ENCODE results near the gene B3GNT8. TPM values are rescaled to one million over a fixed set of nuclear protein-coding genes. Genes with fewer than 3 reads are reported as not detected.

The B3GNT8 gene
- total RNA-seq, 2 donors from 2014 or later: 3.6 to 9.1 TPM

DNA sequence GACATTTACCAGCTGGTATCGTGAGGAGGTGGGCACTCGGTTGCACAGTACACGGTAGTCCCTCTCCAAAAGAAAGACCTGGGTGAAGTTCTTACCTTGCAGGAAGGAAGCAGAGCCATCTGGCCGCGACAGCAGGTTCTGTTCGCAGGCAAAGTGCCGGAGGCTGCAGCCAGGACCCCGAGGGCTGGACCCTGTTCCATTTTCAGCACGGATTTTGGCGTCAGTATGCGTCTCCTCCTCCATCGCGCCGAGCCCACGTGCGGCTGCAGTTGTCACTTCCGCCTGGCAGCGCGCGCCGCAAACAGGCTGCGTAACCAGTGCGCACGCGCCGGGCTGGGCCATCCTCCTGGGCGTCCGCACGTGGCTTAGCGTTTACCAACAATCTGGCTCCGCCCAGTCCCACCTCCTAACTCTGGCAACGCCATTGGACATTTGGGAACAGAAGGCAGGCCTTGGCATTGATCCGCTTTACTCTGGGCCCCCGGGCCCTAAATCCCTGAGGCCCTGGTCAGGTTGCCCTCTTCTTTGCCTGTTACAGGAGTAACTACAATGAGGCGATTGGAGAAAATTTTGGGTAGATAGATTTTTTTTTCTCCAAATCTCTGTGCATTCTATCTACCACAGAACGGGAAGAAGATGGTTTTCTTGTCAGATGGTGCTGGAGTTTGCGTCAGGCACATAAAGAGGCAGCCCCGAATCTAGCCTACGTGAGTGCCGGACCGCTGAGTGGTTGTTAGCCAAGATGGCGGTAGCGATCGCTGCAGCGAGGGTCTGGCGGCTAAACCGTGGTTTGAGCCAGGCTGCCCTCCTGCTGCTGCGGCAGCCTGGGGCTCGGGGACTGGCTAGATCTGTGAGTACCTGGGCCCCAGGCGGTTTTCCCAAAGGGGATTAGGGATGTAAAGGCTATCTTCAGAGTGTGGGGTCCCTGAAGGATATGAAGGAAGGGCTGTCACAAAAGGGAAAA lies 29.8 kb downstream of the B3GNT8 start, which contains the start of the genes BCKDHA and EXOSC5:
Gene BCKDHA (plus strand): TSS at position 733 of the 964 bp plus-strand sequence. CDS start 10 bp downstream, at position 743.
Gene EXOSC5 (minus strand): TSS at position 274 of the 964 bp plus-strand sequence. CDS start 31 bp downstream, at position 243.
- 0% methylated on average over 18 to 50 of the region's 50 CpGs for WGBS, 2 donors
- Histone ChIP-seq H3K4me3 (peak within 1 kb of the TSS; percentile 96 to 97), H3K9me3 (no peaks in the 10 kb centered on the region), H3K36me3 (replicated peaks in 1 of 2; ENCODE audit: insufficient read depth in 1 of 2, low read depth in 2 of 2) (no peaks in the 10 kb centered on the region), H3K4me1 (peaks cover 26% of the 10 kb centered on the region), H3K27me3 (no peaks in the 10 kb centered on the region), H3K27ac (peak within 1 kb of the TSS; percentile 85 to 95 (median 93))
- ATAC-seq (peak; percentile 99), DNase-seq (peak; percentile 100)
- TF ChIP-seq POLR2A (IDR thresholded peaks at IDR 0.05) (peak in 2 of 3 donors; percentile 57 to 61), CTCF (IDR thresholded peaks at IDR 0.05) (no peak)
- intact Hi-C loops (cut with DNase I): no loop called here

- peaks cover 26% of the 10 kb centered on the region for H3K4me1 ChIP-seq
- intact Hi-C loops (cut with DNase I): no loop called here
- H3K27ac ChIP-seq: no peak overlapping the region
- no peak for DNase-seq
- H3K9me3 ChIP-seq: no peaks in the 10 kb centered on the region
- TF ChIP-seq POLR2A (IDR thresholded peaks at IDR 0.05) (no peak), CTCF (IDR thresholded peaks at IDR 0.05) (no peak)
- H3K27me3 ChIP-seq: no peaks in the 10 kb centered on the region
- peaks cover 0 to 14% of the 10 kb centered on the region in 2 donors for H3K36me3 ChIP-seq (replicated peaks in 1 of 2; ENCODE audit: insufficient read depth in 1 of 2, low read depth in 2 of 2)
- H3K4me3 ChIP-seq: no peak overlapping the region
- WGBS, 2 donors: 78% methylated on average over 6 of the region's 6 CpGs
- no peak for ATAC-seq
These were observed 31.8 kb downstream of the B3GNT8 start for GRCh38 chr19:41395355-41395754.

- intact Hi-C loops (cut with DNase I): no loop called here
- TF ChIP-seq CTCF (IDR thresholded peaks at IDR 0.05) (no peak), POLR2A (IDR thresholded peaks at IDR 0.05) (no peak)
- ATAC-seq (no peak), DNase-seq (no peak)
- WGBS, 2 donors: 64 to 66% methylated on average over 11 to 12 of the region's 12 CpGs
- H3K4me1 ChIP-seq: peaks cover 16% of the 10 kb centered on the region
- peaks cover 0 to 26% of the 10 kb centered on the region in 2 donors for H3K36me3 ChIP-seq (replicated peaks in 1 of 2; ENCODE audit: insufficient read depth in 1 of 2, low read depth in 2 of 2)
- no peak overlapping the region for H3K27ac ChIP-seq
- no peak overlapping the region for H3K4me3 ChIP-seq
- H3K27me3 ChIP-seq: no peaks in the 10 kb centered on the region
- H3K9me3 ChIP-seq: no peaks in the 10 kb centered on the region
These were observed 34.4 kb downstream of the B3GNT8 start for GRCh38 chr19:41392775-41393174.

- H3K4me1 ChIP-seq: peaks cover 16% of the 10 kb centered on the region
- intact Hi-C loops (cut with DNase I): no loop called here
- H3K27me3 ChIP-seq: no peaks in the 10 kb centered on the region
- H3K4me3 ChIP-seq: no peak overlapping the region
- no peaks in the 10 kb centered on the region for H3K9me3 ChIP-seq
- WGBS, 2 donors: 86% methylated on average over 11 of the region's 11 CpGs; no CpG with 5 or more reads in 1 of the 2 donors
- TF ChIP-seq CTCF (IDR thresholded peaks at IDR 0.05) (no peak), POLR2A (IDR thresholded peaks at IDR 0.05) (no peak)
- H3K36me3 ChIP-seq (replicated peaks in 1 of 2; ENCODE audit: insufficient read depth in 1 of 2, low read depth in 2 of 2): peaks cover 0 to 26% of the 10 kb centered on the region in 2 donors
- DNase-seq (no peak), ATAC-seq (no peak)
- no peak overlapping the region for H3K27ac ChIP-seq
These were observed 35.6 kb downstream of the B3GNT8 start for GRCh38 chr19:41391618-41392017.

Data from body of pancreas (tissue), 4 donors.